Measurements from ENCODE around the gene SNRNP35.
"Not testable (repeated sequence)": the region's sequence is repeated elsewhere in the genome, so short reads cannot be mapped to it uniquely, and the experiment has no call there.

Gene SNRNP35

GRCh38 chr12:123491056-123491455 lies 33.1 kb downstream of the SNRNP35 start:
- DNase-seq: no peak

- DNase-seq: no peak
Observed at GRCh38 chr12:123491481-123491880, 33.5 kb downstream of the SNRNP35 start.

DNA sequence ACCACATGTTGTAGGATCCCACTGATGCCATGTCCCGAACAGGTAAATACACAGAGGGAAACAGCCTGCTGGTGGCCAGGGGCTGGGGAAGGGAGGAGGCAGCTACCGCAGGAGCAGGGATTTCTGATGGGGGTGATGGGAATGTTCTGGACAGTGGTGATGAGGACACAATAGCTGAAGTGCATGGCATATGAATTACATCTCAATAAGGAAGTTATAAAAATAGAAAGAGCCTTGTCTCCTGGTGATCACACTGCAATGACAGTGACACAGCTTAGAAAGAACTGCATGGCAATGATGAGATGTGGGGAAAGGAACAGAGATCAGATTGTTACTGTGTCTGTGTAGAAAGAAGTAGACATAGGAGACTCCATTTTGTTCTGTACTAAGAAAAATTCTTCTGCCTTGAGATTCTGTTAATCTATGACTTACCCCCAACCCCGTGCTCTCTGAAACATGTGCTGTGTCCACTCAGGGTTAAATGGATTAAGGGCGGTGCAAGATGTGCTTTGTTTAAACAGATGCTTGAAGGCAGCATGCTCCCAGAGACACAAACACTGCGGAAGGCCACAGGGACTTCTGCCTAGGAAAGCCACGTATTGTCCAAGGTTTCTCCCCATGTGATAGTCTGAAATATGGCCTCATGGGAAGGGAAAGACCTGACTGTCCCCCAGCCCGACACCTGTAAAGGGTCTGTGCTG lies 34.5 kb downstream of the SNRNP35 start:
- not testable (repeated sequence) for DNase-seq

GRCh38 chr12:123494124-123494851 lies 36.3 kb downstream of the SNRNP35 start:
- DNase-seq: no peak

DNA sequence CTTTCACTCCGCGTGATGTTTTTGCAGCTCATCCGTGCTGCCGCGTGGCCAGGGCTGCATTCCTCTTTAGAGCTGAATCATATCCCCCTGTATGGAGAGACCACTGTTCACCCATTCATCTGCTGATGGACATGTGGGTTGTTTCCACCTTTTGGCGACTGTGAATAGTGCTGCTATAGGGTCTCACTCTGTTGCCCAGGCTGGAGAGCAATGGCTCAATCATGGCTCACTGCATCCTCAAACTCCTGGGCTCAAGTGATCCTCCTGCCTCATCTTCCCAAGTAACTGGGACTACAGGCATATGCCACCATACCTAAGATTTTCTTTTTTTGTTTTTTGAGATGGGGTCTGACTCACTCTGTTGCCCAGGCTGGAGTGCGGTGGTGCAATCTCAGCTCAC lies 39.1 kb downstream of the SNRNP35 start:
- DNase-seq: no peak

GRCh38 chr12:123498126-123498825 lies 40.3 kb downstream of the SNRNP35 start:
- no peak for DNase-seq

- DNase-seq: no peak
Observed at GRCh38 chr12:123499332-123499731, 41.4 kb downstream of the SNRNP35 start.

DNA sequence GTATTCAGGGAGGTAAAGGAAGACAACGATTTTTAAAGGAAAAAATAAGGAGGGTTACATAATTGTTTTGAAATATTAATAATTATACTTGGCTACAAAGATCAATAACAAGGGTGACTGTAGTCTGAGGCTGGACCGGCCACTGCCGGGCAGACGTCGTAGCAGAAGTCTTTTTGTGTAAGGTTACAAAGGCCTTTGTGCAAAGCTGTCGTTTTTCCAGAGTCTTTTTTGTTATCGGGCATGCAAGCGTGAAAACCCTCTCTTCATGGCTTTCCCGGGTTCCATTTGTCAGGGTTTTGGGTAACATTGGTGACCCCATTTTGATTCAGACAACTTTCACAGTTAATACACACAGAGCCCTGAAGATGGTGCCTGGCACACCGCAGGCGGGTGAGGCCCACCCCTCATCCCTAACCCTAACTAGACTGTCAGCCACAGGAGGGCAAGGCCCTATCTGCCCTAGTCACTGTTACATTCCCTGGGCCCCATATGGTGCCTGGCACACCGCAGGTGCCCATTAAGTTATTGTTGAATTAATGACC lies 44.3 kb downstream of the SNRNP35 start:
- no peak for DNase-seq

GRCh38 chr12:123506059-123506842 lies 48.3 kb downstream of the SNRNP35 start:
- no peak for DNase-seq

GRCh38 chr12:123506843-123507236 lies 48.9 kb downstream of the SNRNP35 start:
- DNase-seq: no peak

- DNase-seq: no peak
Observed at GRCh38 chr12:123512838-123513665, 55.1 kb downstream of the SNRNP35 start.

- DNase-seq: no peak
Observed at GRCh38 chr12:123513805-123514204, 55.9 kb downstream of the SNRNP35 start.

- DNase-seq: not testable (repeated sequence)
Observed at GRCh38 chr12:123514582-123515221, 56.8 kb downstream of the SNRNP35 start.

DNA sequence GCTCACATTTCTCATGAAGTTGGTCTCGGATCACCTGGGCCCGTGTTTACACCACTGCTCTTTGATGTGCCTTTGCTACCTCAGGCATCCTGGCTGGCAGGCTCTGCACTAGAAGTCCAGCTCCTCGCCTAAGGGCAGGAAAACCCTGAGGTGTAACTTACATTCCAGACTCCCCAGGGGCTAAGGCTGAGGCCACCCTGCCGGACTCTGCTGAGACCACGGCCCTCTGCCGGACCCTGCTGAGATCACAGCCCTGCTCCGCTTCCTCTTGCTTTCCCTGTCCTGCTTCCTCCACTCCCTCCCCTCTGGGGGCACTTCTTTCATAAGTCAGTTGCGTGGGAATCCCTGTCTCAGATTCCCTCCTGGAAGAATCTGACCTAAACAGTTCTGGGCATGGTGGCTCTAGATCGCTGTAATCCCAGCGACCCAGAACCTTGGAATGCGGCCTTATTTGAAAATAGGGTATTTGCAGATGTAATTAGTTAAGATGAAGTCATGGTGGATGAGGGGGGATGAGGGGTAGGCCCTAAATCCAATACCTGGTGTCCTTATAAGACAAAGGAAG lies 58.4 kb downstream of the SNRNP35 start:
- no peak for DNase-seq

Measured in NCI-H2029 treated with DMSO at 0.1 percent for 48 hours (cell line).